ENCODE results near the gene PTPRE.

PTPRE gene

GRCh38 chr10:128066870-128067382 is 160.0 kb downstream of the PTPRE start:
- TF ChIP-seq TAF1 (IDR thresholded peaks at IDR 0.05; ENCODE audit: borderline replicate concordance, insufficient read depth, low read length) (no peak), SIN3A (IDR thresholded peaks at IDR 0.05; ENCODE audit: borderline replicate concordance, insufficient read depth, low read length) (no peak), FOXP2 (optimal IDR thresholded peaks at IDR 0.05; ENCODE audit: borderline replicate concordance, extremely low read depth, extremely low read length, insufficient read depth) (no peak), POLR2AphosphoS5 (IDR thresholded peaks at IDR 0.05; ENCODE audit: low read depth, low read length) (no peak), REST (IDR thresholded peaks at IDR 0.05; ENCODE audit: insufficient read depth in 1 of 2, low read depth in 2 of 2, low read length in 2 of 2) (no peak)

DNA sequence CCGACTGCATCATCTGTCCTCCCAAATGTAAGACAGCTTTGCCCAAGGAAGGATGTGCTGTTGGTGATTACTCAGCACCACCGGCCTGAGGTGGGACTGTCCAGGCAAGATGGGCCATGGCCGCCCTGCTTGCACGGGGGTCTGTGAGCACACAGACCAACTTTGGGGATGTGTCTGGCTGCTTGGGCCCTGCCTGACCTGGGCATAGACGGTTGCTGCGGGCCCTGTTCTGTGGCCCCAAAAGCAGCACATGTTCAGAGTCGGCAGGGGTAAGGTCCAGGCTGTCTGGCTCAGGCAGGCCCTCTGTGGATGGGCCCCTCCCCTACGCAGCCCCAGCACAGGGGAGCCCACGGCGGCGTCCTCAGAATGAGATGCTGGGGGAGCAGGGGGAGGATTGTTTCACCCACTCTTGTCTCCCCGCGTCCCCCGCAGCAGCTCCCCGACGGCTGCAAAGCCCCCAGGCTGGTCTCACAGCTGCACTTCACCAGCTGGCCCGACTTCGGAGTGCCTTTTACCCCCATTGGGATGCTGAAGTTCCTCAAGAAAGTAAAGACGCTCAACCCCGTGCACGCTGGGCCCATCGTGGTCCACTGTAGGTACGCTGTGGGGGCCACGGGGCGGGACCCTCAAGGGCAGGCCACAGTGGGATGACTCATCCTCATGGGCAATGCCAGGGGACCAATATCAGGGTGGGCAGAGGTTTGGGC is 160.9 kb downstream of the PTPRE start:
- no peak for TF ChIP-seq POLR2AphosphoS5 (IDR thresholded peaks at IDR 0.05; ENCODE audit: low read depth, low read length)
- TF ChIP-seq TAF1 (IDR thresholded peaks at IDR 0.05; ENCODE audit: borderline replicate concordance, insufficient read depth, low read length): no peak
- no peak for TF ChIP-seq SIN3A (IDR thresholded peaks at IDR 0.05; ENCODE audit: borderline replicate concordance, insufficient read depth, low read length)
- no peak for TF ChIP-seq FOXP2 (optimal IDR thresholded peaks at IDR 0.05; ENCODE audit: borderline replicate concordance, extremely low read depth, extremely low read length, insufficient read depth)
- TF ChIP-seq REST (IDR thresholded peaks at IDR 0.05; ENCODE audit: insufficient read depth in 1 of 2, low read depth in 2 of 2, low read length in 2 of 2): no peak

DNA sequence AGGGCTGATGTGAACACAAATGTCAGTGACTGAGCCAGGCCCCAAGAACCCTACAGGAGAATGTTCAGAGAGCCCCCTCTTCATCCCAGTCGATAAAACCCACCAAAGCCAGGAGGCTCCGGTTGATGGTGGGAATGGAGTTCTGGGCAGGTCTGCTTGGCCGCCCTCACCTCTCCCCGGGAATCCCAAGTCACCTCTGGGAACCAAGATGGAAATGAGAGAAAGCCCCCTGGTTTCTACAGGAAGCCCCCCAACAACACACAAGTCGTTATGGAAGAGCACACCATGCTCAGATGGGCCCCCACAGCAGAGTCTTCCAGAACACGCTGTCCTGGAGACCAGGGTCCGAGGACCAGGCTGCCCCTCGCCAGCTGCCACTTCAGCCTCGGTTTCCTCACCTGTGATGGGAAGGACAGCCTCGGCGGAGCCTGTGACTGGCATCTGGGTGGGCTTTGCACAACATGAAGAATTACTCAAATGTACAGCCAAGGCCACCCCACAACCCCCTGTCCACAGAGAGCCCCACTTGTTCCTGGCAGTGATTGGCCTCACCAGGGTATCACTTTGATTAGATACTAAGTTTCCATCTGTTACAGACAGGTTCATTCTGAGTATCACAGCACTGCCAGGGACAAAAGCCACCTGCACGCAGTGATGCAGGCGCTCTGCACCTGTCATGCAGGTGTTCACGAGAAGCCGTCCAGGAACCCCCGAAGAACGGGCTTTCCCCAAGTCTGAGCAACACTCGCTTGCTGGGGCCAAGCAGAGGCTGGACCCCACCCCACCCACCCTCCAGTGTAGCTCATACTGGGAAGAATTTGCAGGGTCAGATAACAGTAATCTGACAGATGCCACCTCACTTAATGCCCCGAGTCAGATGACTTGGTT is 161.7 kb downstream of the PTPRE start:
- no peak for TF ChIP-seq FOXP2 (optimal IDR thresholded peaks at IDR 0.05; ENCODE audit: borderline replicate concordance, extremely low read depth, extremely low read length, insufficient read depth)
- TF ChIP-seq REST (IDR thresholded peaks at IDR 0.05; ENCODE audit: insufficient read depth in 1 of 2, low read depth in 2 of 2, low read length in 2 of 2): no peak
- TF ChIP-seq POLR2AphosphoS5 (IDR thresholded peaks at IDR 0.05; ENCODE audit: low read depth, low read length): no peak
- TF ChIP-seq TAF1 (IDR thresholded peaks at IDR 0.05; ENCODE audit: borderline replicate concordance, insufficient read depth, low read length): no peak
- no peak for TF ChIP-seq SIN3A (IDR thresholded peaks at IDR 0.05; ENCODE audit: borderline replicate concordance, insufficient read depth, low read length)

DNA sequence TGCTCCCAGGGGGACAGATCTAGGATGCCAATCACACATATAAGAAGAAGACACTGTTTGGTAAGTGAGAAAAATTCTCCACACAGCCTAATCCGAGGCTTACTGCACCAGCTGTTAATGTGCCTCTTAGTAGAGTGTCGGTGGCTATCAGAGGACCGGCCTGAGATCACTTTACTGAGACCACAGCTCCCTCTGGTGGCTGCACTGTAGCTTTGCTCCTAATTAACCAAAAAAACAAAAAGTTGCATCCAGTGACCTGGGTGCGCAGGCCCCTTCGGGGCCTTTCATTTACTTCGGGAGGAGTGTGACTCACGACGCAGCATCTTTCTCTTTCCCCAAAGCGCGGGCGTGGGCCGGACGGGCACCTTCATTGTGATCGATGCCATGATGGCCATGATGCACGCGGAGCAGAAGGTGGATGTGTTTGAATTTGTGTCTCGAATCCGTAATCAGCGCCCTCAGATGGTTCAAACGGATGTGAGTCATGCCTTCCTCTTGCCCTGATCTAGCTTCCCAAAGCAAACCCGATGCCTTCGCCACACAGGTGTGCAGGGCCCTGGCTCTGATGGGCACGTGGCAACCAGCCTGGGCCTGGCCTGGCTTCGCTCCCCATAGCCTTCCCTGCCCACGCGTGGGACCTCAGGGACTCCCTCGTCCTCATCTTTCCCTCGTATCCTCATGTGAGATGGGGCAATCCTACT is 162.6 kb downstream of the PTPRE start:
- no peak for TF ChIP-seq FOXP2 (optimal IDR thresholded peaks at IDR 0.05; ENCODE audit: borderline replicate concordance, extremely low read depth, extremely low read length, insufficient read depth)
- no peak for TF ChIP-seq SIN3A (IDR thresholded peaks at IDR 0.05; ENCODE audit: borderline replicate concordance, insufficient read depth, low read length)
- TF ChIP-seq REST (IDR thresholded peaks at IDR 0.05; ENCODE audit: insufficient read depth in 1 of 2, low read depth in 2 of 2, low read length in 2 of 2): no peak
- TF ChIP-seq POLR2AphosphoS5 (IDR thresholded peaks at IDR 0.05; ENCODE audit: low read depth, low read length): no peak
- no peak for TF ChIP-seq TAF1 (IDR thresholded peaks at IDR 0.05; ENCODE audit: borderline replicate concordance, insufficient read depth, low read length)

All from PFSK-1 (cell line).